ENCODE measurements around the gene PIP5K1B.

PIP5K1B gene

DNA sequence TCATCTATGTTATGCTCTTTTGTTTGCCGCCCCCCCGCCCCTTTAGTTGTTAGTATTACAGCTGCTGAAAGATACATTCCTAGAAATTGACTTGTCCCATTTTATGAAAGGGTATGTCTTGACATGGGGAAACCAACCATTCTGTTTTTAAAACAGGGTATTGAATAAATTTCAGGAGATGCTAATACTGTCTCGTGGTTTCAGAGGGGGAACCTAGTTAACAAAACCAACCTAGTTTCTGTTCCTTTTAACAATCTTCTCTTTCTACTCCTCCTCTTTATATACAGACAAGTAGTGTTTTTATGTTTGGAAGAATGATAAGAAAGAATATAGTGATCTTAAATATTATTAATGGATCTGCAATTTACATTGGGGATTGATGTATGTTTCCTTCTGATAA, 3.5 kb downstream of the PIP5K1B start:
- no peak for DNase-seq (ENCODE audit: low read depth)

DNA sequence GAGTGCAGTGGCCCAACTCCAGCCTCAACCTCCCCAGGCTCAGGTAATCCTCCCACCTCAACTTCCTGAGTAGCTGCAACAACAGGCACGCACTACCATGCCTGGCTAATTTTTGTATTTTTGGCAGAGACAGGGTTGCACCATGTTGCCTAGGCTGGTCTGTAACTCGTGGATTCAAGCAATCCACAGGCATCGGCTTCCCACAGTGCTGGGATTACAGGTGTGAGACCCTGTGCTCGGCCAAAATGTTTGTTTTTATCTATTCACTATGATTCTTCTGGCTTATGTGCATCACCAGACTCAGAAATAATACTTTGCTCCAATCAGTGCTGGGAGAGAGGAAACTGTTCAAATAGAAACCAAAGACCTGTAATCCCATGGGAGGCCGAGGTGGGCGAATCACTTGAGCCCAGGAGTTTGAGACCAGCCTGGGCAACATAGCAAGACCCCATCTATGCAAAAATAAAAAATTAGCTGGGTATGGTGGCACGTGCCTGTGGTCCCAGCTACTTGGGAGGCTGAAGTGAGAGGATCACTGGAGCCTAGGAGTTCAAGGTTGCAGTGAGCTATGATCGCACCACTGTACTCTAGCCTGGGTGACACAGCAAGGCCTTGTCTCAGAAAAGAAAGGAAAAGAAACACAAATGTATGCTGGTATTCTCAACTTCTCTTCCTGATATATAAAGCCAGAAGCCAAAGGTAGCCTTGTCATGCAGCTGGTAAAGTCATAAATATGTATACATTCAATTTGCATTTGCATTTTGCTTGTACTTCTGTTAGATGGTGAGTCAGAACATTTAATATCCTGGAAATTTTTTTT, 4.5 kb downstream of the PIP5K1B start:
- DNase-seq (ENCODE audit: low read depth), result no peak

DNA sequence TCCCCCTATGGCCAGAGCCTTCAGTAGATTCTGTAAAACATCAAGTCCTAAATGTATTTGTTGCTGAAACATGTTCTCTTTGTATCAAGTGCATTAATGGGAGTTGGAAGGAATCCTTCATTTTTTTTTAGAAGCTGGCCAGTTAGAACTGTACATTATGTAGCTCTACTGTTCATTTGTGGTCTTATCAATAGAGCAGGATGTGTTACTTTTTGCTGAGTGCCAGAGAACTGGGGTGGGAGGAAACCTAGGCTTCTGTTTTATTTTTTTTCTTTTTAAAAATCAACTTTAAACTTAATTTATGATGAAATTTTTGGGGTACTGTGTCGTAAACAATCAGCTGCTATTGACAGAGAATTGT, 5.1 kb downstream of the PIP5K1B start:
- no peak for DNase-seq (ENCODE audit: low read depth)

DNA sequence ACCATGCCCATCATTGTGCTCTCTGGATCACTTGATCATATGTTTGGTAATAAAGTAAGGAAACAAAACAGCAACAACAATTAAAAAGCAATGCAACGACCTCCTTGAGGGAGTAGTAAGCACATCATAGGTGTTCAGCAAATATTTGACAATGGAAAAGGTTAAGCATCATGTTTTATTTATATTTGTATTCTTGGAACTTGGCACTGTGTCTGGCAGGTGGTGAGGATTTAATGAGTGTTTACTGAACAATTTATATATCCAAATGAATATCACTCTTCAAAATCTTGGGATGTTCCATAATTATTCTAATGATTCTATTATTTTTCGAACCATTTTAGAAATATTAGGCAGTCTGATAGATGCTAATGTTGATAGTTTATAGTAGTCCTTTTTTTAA, 6.2 kb downstream of the PIP5K1B start:
- DNase-seq (ENCODE audit: low read depth), result no peak

DNA sequence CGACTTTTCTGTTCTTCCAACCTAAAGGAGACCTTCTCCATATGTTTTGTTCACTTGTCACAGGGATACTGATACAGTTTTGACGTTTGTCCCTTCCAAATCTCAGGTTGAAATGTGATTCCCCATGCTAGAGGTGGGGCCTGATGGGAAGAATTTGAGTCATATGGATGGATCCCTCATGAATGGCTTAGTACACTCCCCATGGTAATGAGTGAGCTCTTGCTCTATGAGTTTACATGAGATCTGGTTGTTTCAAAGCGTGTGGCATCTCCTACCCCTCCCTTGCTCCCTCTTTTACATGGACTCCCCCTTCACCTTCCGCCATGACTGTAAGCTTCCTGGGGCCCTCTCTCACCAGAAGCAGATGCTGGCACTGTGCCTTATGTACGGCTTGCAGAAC, 6.9 kb downstream of the PIP5K1B start:
- no peak for DNase-seq (ENCODE audit: low read depth)

DNA sequence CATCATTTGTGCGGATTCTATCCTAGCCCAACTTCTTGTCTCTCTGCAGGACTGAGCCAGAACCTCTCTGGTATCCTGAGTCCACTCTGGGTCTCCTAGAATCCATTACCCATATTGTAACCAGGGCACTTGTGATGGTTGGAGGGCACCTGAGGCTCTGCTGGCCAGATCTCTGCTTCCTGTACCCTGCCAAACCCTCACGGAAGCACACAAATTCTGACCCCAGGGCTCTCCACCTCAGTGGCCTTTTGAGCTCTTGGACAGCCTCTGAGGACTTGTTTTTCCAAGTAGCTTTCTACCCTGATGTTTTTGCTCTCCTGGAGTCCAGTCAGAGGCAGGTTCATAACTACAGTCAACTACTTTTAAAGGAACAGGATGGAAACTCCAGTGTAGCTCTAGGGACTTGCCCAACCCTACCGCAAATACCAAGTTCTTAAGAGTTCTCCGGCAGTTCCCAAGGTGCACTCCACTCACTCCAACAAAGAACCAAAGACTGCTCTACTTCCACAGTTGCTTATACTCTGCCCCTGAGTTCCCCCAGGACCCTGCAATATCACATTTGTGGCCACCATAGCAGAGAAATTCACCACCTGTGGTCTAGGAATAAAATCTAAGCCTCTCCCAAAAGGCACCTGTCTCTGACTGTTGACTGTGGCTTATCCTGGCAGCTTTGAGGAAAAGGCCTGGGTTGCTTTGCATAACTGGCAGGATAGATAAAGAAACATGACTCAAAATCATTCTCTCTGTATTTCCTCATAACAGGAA, 9.6 kb downstream of the PIP5K1B start:
- no peak for DNase-seq (ENCODE audit: low read depth)

DNA sequence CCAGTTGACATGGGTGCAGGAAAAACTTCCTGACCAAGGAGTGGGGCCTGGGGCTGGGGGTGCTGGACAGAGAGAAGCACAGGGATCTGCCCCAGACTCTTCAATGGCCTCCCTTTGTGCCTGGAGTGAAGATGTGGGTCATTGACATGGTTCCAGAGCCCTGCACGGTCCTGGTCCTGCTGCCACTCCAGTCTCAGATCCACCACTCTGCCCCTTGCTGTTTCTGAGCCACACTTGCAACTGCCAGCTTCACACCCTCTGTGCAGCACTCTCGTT, 10.1 kb downstream of the PIP5K1B start:
- no peak for DNase-seq (ENCODE audit: low read depth)

DNA sequence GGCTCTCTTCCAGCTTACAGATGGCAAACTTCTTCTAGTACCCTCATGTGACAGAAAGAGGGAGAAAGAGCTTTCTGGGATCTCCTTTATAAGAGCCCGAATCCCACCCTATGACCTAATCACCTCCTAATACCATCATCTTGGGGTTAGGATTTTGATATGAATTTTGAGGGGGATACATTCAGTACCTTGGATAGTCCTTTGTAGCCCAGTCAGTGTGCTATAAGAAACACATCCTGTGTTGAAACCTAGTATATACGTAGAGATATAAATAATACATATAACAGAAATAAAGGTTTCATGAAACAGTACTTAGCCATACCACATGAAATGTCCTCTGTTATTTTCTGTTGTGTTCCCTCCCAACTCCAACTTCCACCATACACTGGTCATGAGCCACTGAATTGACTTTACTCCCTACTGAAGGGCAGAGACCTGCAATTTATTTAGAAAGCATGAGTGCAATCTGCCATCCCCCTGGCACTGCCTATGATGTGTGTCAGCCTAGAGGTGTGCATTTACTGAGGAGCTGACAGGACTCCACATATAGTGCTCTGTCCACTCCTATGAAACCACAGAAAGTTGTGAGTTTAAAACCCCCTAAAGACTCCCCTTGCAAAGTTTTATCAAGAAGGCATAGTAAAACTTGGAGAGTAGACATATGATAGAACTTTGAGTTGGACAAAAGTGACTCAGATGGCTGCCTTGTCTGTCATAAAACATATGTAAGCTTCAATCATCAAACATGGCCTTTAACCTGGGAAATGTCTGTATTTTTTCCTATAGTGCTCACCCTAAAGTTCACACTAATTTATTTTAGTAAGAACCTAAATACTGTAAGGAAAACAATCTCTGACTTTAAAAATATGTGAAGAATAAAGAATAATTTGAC, 12.8 kb downstream of the PIP5K1B start:
- DNase-seq (ENCODE audit: low read depth), result no peak

DNA sequence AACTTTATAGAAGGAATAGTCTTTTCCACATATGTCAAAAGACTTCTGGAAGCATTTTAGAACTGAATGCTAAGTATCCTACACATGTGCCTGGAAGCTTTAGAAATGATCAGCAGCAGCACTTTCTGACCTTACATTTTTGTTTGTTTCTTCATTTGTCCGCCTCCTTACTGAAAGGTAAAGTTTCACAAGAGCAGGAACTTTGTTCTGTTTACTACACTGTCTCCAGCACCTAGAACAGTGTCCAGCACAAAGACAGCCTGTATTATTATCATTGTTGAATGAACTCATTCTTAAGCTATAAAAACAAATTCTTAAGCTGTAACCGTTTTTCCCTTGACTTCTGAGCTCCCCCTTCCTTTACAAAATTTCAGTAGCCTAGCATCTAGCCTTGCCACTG, 14.8 kb downstream of the PIP5K1B start:
- DNase-seq (ENCODE audit: low read depth), result no peak

DNA sequence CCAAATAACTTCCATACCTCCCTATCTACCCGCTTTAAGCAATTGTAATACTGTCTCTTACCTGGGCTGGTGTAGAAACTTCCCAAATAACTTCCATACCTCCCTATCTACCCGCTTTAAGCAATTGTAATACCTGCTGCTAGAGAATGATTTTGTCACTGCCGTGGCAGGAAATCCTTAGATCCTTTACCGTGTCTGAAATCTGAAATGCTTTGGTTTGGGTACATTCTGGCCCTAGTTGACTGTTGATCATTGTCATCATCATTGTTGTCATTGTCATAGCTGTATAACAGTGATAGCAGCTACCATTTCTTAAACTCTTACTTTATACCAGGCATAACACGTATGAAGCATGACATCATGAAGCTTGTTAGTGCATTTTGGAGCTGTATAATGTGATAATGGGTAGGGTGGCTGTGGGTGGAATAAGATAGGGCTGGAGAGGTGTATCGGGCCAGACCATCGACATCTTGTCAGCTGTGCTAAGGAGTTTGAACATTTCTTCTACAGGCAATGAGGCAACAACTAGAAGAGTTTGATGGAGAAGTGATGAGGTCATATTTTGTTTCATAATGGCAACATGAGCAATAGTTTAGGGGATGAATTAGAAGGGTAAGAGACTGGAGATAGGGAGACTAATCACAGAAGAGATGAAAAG, 15.7 kb downstream of the PIP5K1B start:
- no peak for DNase-seq (ENCODE audit: low read depth)

DNA sequence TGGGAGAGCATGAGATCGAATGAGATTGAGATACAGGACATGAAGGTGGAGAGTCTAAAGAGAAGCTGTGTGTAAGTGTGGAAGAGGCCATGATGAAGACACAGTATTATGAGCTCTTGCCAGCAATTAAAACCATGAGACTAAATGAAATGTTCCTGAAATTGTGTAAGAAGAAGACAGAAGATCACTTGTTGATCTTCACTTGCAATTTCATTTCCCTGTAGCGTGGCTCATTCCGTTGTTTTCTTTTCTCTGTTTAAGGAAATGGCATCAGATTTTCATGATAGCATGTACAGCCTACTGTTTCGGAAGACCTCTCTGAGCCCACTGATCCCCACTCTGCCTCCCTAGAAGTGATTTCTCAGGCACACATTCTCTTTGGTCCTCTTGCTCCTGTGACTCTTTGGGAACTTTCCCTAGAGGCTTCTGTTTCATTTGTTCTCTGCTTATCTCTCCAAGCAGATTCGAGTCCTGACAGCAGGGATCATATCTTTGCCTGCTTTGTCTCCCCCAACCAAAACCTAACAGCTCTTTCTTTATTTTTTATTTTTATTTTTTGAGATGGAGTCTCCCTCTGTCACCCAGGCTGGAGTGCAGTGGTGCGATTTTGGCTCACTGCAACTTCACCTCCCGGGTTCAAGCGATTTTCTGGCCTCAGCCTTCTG, 16.8 kb downstream of the PIP5K1B start:
- no peak for DNase-seq (ENCODE audit: low read depth)

DNA sequence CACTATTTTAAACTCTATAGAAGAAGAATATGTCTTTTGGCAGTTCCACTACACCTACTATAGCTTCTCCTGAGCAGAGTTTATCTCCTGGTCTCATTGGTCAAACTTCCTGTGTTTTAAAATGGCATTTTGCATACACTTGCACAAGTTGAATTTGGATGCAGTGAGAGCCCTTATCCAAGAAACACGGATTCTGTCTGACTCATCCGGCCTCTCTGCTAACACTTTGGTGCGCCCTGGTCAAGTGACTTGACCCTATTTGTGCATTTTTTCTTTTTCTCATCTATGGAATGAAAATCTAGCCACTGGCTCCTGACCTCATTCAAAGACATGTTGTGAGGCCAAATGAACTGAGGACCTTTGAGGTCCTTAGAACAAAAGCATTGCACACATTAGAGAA, 20.0 kb downstream of the PIP5K1B start:
- DNase-seq (ENCODE audit: low read depth), result no peak

DNA sequence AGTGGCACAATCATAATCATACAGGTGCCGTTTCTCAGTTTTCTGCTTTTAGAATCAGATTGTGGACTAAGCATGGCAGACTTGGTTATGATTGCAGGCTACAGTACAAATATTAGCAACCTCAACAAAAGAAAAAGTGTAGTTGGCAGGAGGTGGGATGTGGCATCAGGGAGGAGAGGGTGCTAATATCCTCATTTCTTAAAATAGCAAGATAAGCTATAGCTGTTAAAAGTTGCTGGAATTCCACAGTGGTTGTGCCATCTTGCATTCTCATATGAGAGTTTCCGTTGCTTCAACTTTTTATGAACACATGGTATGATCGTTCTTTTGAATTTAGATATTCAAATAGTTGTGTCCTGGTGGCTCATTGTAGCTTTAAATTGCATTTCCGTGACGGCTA, 21.4 kb downstream of the PIP5K1B start:
- DNase-seq (ENCODE audit: low read depth), result no peak

DNA sequence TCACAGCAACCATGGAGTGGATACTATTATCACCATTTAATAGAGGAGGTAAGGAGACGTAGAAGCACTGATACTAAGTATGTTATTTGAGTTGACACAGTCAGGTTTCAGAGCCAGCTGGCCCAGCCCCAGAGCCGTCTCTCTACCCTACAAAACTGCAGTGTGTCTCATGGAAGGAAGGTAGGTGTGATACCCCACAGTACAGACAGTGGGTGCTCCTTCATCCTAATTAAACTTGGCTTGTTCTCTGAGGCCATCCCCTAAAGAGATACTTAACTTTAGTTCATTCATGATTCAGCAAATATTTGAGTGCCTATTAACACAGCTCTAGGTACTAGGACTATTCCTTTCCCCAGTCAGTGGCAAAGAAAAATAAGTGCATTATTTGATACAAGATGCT, 22.6 kb downstream of the PIP5K1B start:
- no peak for DNase-seq (ENCODE audit: low read depth)

DNA sequence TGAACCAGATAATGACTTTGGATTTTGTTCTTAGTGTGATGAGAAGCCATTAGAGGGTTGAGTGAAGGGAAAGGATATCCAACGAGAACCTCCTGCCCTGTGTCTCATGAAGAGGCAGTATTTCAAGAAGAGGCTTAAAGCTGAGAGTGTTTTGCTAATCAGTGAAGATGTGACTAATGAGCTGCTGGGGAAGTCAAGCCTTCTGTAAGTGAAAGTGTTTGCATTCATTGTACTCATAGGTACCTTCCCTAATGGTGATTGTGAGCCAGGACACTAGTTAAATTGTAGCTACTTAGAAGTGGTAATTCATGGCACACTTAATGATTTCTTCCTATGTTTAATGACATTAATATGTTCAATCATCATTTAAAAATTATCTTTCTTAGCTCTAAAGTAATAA, 23.7 kb downstream of the PIP5K1B start:
- DNase-seq (ENCODE audit: low read depth), result no peak

DNA sequence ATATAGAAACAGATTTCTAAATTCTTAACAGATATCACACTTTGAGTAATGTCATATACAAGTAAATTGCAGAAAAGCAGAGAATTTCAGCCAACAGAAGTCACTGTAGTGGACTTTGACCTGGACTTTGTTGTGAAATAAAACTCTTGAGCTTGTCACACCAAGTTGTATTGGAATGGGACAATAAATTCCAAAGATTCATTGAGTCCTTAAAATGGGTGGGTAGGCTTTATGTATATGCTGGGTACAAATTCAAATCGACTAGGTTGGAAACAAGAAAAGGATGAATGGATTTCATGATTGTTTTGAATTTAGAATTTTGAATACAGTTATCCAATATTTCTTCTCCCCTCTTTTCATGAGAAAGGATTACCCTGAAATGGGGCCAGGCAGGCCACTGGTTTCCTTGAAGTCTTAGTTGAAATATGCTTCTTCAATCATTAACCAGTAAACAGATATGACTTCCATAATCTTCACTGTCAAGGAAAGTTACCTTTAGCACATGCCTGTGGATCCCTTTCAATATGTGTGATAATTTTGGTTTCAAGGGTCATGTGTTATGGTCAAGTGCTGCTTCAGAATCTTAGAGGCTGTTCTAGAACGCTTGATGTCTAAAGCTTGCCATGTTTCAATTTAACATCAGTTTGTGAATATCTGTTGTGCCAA, 25.7 kb downstream of the PIP5K1B start:
- no peak for DNase-seq (ENCODE audit: low read depth)

DNA sequence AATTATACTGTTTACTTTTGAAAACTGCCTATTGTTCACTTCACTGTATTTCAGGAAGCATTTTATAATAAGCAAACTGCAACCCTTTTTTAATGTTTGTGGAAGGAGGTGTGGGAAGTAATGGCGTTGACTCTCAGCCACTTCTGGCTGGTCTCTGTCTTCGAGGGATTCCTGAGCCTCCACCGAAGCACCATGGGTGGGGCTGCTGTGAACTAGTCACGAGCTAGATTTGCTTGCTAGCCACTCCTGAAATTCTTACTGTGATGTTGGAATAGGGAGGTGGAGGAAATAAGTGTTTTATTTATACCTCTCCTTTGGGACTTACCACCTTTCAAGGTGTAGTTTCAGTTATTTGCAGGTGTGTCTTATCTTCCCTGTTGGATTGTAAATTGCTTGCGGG, 26.8 kb downstream of the PIP5K1B start:
- no peak for DNase-seq (ENCODE audit: low read depth)

DNA sequence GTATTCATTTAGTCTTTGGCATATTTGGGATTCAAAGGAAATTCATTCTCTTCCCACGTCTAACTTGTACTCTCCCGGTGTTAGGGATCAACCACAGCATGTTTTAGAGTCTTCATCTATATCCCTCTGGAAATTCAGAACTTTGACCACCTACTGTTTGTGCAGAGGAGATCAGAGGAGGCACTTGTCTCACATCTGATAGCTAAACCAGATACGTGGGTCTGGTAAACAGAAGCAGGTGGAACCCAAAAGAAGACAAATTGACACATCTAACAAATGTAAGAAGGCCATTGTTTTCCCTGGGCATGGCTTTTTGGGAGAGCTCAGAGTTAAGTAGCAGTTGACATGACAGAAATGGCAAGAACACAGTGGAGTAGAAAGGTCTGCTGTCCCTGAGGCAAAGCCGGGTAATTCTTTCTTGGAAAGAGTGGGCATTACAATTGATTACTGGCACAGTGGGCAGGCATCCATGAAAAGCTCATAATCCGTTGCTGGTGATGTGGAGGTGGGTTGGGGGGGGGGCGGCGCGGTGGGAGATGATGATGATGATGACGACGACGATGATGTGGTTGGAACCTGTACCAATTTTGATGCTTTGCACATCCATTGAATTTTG, 27.5 kb downstream of the PIP5K1B start:
- no peak for DNase-seq (ENCODE audit: low read depth)

DNA sequence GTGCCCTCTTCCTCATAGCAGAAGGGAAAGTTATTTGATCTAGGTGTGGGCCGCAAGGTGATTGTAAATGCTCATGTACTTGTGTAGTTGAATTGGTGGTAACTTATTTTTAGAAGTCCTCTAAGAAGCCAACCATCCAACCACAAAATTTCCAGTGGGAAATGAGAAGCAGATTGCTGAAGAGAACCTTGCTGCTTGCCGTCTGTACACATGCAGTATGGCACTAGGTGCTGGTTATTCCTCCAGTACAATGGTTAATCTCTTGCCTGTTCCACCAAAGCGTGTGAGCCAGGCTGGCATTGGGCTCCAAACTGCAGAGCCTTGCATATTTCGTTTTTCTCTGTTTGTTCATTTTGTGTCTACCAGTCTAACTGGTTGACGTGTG, 28.0 kb downstream of the PIP5K1B start:
- DNase-seq (ENCODE audit: low read depth), result no peak

DNA sequence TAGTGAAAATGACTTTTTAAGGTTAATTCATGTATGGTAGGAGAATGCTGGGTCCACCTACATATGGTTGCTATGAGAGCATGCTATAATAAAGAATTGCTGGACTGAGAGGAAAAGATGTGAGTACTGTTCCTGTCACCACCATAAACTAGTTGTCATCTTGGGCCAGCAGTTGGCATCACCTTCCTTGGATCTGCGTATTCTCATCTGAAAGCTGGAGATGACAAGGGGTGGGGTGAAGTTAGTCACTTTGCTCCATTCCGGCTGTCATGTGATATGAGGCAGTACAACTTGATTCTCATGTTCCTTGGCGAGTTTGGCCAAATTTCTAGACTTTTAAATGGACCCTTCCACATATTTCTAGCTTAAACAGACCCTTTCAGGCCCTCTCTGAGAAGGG, 33.3 kb downstream of the PIP5K1B start:
- DNase-seq (ENCODE audit: low read depth), result no peak

DNA sequence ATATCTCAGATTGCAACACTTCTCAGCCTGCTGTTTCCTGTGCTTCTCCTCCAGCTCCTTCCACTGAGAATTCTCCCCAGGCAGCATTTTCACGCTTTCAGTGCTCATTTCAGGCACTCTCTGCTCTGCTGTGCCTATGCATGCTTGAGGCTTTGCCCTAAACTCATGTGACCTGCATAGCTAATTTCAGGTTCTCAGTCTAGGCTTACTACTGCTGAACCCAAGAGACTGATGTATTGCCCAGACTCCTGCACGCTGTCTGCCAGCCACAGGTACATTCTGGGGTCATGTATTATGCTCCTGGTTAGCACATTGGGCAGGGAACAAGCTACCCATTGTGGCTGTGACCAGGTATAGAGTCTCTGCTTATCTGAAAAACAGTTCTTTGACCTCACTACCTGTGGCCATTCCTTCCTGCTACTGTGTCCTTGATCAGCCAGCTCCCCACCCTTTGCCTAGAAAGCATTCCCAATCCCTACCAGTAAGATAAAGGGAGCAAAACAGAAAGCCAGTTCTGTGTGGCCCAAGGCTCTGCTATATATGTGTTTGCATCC, 34.7 kb downstream of the PIP5K1B start:
- DNase-seq (ENCODE audit: low read depth), result no peak
